NB4 (cell line): ENCODE data around the gene SPTBN4.
"Not testable (repeated sequence)": the region's sequence is repeated elsewhere in the genome, so short reads cannot be mapped to it uniquely, and the experiment has no call there.

Experiments
- DNase-seq: peaks from one replicate; pipeline ENCODE4 v3.0.0; 2010; ENCODE audit warnings: low read depth
- H3K4me3 ChIP-seq: one replicate; pipeline ENCODE4 v1.5.1; 2011; ENCODE audit warnings: mild to moderate bottlenecking, low read depth, low read length, moderate library complexity
- MYC ChIP-seq: IDR thresholded peaks from 2 replicates; pipeline ENCODE4 v1.6.1; 2011; ENCODE audit warnings: low read depth, low read length
- POLR2A ChIP-seq: IDR thresholded peaks from 2 replicates; pipeline ENCODE4 v1.6.1; 2011; ENCODE audit warnings: mild to moderate bottlenecking; ENCODE audit not compliant: insufficient read length; ENCODE audit errors: extremely low read depth
- TF ChIP-seq, protein P1 (sequence below): IDR thresholded peaks from one replicate; pipeline ENCODE4 v1.5.1; 2012; ENCODE audit warnings: low read depth, low read length
- TF ChIP-seq, protein P2 (sequence below): IDR thresholded peaks from 2 replicates; pipeline ENCODE4 v1.6.1; 2011; ENCODE audit warnings: low read depth, low read length

Gene SPTBN4

DNA sequence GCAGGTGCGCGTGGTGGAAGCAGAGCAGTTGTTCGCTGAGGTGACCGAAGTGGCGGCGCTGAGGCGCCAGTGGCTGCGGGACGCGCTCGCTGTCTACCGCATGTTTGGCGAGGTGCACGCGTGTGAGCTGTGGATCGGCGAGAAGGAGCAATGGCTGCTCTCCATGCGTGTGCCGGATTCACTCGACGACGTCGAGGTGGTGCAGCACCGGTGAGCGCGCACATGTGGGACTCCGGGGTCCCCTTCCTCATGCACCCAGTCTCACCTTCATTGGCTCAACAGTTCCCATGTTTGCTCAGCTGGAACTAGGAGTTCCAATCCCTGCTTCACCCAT, 46.5 kb downstream of the SPTBN4 start:
- TF ChIP-seq, protein P1, sequence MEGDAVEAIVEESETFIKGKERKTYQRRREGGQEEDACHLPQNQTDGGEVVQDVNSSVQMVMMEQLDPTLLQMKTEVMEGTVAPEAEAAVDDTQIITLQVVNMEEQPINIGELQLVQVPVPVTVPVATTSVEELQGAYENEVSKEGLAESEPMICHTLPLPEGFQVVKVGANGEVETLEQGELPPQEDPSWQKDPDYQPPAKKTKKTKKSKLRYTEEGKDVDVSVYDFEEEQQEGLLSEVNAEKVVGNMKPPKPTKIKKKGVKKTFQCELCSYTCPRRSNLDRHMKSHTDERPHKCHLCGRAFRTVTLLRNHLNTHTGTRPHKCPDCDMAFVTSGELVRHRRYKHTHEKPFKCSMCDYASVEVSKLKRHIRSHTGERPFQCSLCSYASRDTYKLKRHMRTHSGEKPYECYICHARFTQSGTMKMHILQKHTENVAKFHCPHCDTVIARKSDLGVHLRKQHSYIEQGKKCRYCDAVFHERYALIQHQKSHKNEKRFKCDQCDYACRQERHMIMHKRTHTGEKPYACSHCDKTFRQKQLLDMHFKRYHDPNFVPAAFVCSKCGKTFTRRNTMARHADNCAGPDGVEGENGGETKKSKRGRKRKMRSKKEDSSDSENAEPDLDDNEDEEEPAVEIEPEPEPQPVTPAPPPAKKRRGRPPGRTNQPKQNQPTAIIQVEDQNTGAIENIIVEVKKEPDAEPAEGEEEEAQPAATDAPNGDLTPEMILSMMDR = no peak
- no peak for TF ChIP-seq MYC
- no peak overlapping the region for H3K4me3 ChIP-seq

DNA sequence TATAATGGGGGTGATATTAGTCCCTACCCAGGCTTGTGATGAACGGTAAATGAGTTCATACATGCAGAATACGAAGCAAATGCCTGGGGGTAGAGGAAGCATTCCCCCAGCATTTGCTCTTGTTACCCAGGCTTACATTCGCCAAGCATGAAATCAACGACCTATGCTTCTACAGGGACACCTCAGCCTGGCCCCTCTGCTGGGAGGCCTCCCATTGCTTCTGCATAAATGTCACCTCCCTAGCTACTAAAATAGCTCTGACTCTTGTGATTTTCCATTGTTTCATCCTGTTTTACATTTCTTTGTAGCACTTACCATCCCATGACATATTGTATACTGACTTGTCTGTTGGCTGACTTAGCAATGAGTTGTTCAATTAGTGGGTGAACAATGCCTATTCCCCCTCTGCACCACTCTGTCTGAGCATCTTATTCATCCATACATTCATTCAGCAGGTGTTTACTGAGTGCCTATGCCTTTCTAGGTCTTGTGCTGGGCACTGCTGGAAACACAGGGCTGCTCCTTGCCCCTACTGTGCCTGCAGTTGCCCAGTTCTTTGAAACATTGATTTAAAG, 47.0 kb downstream of the SPTBN4 start:
- no peak overlapping the region for H3K4me3 ChIP-seq
- TF ChIP-seq, protein P1 = no peak
- TF ChIP-seq POLR2A (no peak), MYC (no peak)
- TF ChIP-seq, protein P2, sequence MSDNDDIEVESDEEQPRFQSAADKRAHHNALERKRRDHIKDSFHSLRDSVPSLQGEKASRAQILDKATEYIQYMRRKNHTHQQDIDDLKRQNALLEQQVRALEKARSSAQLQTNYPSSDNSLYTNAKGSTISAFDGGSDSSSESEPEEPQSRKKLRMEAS = no peak
- DNase-seq = no peak

More for the DNA sequence above, 46.5 kb downstream of the SPTBN4 start:
- no peak for DNase-seq

DNA sequence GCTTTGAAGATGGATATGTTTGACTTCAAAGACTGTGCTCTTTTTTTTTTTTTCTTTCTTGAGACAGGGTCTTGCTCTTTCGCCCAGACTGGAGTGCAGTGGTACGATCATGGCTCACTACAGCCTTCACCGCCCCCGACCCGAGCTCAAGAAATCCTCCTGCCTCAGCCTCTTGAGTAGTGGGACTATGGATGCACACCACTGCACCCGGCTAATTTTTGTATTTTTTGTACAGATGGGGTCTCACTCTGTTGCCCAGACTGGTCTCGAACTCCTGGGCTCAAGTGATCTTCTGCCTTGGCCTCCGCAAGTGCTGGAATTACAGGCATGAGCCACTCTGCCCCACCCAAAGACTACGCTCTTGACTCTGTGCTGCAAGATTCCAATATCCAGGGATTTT, 50.4 kb downstream of the SPTBN4 start:
- TF ChIP-seq POLR2A (no peak), MYC (no peak)
- TF ChIP-seq, protein P1 = no peak
- TF ChIP-seq, protein P2 = no peak
- no peak overlapping the region for H3K4me3 ChIP-seq
- no peak for DNase-seq

DNA sequence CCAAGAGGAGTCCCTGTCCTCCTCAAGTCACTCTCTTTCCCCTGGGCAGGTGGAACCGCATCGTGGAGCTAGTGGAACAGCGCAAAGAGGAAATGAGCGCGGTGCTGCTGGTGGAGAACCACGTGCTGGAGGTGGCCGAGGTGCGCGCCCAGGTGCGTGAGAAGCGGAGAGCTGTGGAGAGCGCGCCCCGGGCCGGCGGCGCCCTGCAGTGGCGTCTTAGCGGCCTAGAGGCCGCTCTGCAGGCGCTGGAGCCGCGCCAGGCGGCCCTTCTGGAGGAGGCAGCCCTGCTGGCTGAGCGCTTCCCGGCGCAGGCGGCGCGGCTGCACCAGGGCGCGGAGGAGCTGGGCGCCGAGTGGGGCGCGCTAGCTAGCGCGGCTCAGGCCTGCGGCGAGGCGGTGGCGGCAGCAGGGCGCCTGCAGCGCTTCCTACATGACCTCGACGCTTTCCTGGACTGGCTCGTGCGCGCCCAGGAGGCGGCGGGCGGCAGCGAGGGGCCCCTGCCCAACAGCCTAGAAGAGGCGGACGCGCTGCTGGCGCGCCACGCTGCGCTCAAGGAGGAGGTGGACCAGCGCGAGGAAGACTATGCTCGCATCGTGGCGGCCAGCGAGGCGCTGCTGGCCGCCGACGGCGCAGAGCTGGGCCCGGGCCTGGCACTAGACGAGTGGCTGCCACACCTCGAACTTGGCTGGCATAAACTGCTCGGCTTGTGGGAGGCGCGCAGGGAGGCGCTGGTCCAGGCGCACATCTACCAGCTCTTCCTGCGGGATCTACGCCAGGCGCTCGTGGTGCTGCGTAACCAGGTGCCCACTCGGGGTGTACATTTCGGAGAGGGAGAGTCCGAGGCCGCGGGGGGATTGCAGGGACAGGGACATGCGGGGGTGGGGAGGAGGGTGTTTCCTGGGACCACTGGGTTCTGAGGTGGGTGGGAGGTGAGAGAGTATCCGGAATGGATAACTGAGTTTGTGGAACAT, 52.8 kb downstream of the SPTBN4 start:
- no peak overlapping the region for H3K4me3 ChIP-seq
- no peak for DNase-seq
- TF ChIP-seq MYC (no peak), POLR2A (no peak)
- TF ChIP-seq, protein P2 = no peak
- TF ChIP-seq, protein P1 = no peak

DNA sequence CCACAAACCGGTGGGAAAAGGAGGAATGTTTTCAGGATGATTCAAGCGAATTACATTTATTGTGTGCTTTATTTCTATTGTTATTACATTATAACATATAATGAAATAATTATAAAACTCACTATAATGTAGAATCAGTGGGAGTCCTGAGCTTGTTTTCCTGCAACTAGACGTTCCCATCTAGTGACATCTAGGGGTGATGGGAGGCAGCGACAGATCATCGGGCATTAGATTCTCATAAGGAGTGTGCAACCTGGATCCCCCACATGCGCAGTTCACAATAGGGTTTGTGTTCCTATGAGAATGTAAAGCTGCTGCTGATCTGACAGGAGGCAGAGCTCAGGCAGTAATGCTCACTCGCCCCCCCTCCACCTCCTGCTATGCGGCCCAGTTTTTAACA, 54.5 kb downstream of the SPTBN4 start:
- H3K4me3 ChIP-seq = no peak overlapping the region
- DNase-seq = peak; percentile 52
- TF ChIP-seq POLR2A (no peak), MYC (no peak)
- TF ChIP-seq, protein P1 = no peak
- TF ChIP-seq, protein P2 = no peak

DNA sequence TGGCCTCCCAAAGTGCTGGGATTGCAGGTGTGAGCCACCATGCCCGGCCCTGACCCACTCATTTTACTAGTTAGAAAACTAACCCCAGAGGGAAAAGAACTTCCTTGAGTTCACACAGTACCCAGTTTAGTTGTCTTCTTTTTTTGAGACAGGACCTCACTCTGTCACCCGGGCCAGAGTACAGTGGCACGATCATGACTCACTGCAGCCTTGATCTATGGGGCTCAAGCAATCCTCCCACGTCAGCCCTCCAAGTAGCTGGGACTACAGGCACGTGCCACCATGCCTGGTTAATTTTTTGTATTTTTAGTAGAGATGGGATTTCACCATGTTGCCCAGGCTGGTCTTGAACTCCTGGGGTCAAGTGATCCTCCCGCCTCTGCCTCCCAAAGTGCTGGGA, 55.1 kb downstream of the SPTBN4 start:
- H3K4me3 ChIP-seq, DNase-seq: not testable (repeated sequence)
